ENCODE data around the gene RFX3.

DNA sequence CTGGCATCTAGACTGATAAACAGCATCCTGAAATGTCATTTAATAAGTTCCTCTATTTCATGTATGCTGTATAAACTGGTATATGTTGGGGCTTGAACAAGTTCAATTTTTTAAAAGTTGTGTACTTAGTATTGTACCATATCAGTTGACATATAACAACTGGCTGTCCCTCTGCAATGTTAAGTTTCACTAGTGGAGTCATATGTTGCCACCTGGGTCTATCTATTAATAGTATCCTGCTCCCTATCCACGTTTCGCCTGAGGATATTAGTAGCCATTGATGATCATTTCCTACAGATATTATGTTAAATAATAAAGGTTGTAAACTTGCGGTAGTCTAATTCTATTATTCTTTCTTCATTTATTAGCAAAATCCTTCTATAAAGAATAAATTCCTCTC, 177.6 kb downstream of the RFX3 start:
- TF ChIP-seq CTCF (IDR thresholded peaks at IDR 0.05; ENCODE audit: poor library complexity) (no peak), EZH2phosphoT487 (IDR thresholded peaks at IDR 0.05; ENCODE audit: low read depth, severe bottlenecking, unreplicated experiment) (no peak), EZH2 (IDR thresholded peaks at IDR 0.05; ENCODE audit: borderline replicate concordance) (no peak)
